ENCODE results near the gene KLF16.

The KLF16 gene

DNA sequence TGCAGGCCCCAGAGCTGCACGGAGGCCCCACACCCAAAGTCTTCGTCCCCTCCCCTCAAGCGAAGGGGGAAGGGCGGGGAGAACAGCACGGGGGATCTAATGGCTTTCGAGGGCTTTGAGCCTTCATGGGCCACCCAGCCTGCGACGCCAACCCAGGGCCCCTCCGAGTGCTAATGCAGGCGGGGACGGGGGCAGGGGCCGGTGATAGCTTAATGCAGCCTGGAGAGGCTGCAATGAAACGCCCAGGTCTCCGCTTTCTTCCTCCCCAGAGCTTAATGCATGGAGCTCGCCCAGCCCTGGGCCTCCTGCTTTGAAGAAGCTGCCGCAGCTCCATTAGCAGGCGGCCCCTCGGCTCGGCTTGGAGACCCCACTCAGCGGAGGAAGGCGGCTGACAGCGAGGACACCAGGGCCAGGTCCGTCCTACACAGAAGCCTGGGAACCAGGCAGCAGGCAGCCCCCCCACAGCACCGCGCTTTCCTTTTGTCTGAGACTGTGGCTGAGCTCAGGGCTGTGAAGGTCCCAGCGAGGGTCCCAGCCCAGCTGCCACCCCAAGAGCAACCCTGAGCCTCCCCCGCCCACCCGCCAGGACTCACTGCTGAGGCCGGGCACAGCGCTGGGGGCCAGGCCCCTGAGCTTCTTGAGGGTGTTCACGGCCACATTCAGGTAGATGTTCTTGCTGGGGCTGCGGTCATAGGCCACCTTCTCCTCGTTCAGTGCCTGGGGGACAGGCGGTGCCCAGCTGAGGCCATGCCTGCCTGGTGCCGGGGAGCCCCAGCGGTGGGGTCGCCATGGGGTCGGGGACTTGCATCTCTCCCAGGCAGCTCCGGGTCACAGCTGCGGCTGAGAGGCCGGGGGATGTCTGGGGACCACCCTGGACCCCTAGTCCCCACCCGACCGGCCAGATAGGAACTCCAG lies 43.8 kb downstream of the KLF16 start:
- no peak for ATAC-seq
- TF ChIP-seq ZC3H10 (CRISPR knock-in tag; IDR thresholded peaks at IDR 0.05) (no peak), ZFP30 (CRISPR knock-in tag; IDR thresholded peaks at IDR 0.05) (no peak), ARNTL (CRISPR knock-in tag; IDR thresholded peaks at IDR 0.05; ENCODE audit: borderline replicate concordance, low read depth) (no peak), ZFP3 (CRISPR knock-in tag; IDR thresholded peaks at IDR 0.05) (no peak), SNAI2 (CRISPR knock-in tag; IDR thresholded peaks at IDR 0.05) (no peak), CSDC2 (CRISPR knock-in tag; IDR thresholded peaks at IDR 0.05) (no peak), TCF4 (CRISPR knock-in tag; IDR thresholded peaks at IDR 0.05; ENCODE audit: borderline replicate concordance) (no peak), GLIS3 (CRISPR knock-in tag; IDR thresholded peaks at IDR 0.05) (no peak), ESRRG (CRISPR knock-in tag; IDR thresholded peaks at IDR 0.05) (no peak), ZNF565 (CRISPR knock-in tag; conservative IDR thresholded peaks at IDR 0.05; ENCODE audit: low read depth) (no peak)
- TF ChIP-seq, protein P1, sequence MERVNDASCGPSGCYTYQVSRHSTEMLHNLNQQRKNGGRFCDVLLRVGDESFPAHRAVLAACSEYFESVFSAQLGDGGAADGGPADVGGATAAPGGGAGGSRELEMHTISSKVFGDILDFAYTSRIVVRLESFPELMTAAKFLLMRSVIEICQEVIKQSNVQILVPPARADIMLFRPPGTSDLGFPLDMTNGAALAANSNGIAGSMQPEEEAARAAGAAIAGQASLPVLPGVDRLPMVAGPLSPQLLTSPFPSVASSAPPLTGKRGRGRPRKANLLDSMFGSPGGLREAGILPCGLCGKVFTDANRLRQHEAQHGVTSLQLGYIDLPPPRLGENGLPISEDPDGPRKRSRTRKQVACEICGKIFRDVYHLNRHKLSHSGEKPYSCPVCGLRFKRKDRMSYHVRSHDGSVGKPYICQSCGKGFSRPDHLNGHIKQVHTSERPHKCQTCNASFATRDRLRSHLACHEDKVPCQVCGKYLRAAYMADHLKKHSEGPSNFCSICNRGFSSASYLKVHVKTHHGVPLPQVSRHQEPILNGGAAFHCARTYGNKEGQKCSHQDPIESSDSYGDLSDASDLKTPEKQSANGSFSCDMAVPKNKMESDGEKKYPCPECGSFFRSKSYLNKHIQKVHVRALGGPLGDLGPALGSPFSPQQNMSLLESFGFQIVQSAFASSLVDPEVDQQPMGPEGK (CRISPR knock-in tag; IDR thresholded peaks at IDR 0.05; ENCODE audit: borderline replicate concordance): no peak
- TF ChIP-seq, protein P2, sequence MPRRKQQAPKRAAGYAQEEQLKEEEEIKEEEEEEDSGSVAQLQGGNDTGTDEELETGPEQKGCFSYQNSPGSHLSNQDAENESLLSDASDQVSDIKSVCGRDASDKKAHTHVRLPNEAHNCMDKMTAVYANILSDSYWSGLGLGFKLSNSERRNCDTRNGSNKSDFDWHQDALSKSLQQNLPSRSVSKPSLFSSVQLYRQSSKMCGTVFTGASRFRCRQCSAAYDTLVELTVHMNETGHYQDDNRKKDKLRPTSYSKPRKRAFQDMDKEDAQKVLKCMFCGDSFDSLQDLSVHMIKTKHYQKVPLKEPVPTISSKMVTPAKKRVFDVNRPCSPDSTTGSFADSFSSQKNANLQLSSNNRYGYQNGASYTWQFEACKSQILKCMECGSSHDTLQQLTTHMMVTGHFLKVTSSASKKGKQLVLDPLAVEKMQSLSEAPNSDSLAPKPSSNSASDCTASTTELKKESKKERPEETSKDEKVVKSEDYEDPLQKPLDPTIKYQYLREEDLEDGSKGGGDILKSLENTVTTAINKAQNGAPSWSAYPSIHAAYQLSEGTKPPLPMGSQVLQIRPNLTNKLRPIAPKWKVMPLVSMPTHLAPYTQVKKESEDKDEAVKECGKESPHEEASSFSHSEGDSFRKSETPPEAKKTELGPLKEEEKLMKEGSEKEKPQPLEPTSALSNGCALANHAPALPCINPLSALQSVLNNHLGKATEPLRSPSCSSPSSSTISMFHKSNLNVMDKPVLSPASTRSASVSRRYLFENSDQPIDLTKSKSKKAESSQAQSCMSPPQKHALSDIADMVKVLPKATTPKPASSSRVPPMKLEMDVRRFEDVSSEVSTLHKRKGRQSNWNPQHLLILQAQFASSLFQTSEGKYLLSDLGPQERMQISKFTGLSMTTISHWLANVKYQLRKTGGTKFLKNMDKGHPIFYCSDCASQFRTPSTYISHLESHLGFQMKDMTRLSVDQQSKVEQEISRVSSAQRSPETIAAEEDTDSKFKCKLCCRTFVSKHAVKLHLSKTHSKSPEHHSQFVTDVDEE (CRISPR knock-in tag; IDR thresholded peaks at IDR 0.05): no peak
- TF ChIP-seq, protein P3, sequence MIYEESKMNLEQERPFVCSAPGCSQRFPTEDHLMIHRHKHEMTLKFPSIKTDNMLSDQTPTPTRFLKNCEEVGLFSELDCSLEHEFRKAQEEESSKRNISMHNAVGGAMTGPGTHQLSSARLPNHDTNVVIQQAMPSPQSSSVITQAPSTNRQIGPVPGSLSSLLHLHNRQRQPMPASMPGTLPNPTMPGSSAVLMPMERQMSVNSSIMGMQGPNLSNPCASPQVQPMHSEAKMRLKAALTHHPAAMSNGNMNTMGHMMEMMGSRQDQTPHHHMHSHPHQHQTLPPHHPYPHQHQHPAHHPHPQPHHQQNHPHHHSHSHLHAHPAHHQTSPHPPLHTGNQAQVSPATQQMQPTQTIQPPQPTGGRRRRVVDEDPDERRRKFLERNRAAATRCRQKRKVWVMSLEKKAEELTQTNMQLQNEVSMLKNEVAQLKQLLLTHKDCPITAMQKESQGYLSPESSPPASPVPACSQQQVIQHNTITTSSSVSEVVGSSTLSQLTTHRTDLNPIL (CRISPR knock-in tag; IDR thresholded peaks at IDR 0.05; ENCODE audit: low read depth): no peak

DNA sequence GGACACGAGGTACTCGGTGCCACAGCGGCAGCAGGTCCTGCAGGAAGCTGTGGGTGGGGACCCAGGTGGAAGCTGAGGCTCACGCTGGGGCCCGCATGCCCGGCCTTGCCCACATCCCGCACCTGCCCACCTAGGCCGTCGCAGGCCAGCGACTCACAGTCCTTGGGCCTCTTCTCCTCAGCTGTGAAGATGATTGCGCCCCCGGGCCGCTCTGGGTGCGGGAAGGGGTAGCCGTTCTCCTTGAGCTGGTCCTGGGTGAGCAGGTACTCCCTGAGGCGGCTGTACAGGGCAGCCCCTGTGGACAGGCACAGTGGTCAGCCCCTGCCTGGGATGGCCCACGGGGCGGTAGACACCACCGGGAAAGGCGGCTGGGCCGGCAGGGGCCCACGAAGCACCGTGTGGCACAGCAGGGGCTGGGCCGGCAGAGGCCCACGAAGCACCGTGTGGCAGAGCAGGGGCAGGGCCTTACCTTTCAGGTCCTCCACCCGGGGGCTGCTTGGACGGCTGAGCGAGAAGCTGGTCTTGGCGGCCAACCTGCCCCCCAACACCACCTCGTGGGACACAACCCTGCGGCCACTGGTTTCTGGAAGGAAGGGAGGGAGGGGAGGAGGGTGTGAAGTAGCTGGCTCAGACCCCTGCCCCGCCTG lies 44.7 kb downstream of the KLF16 start:
- TF ChIP-seq ZFP30 (CRISPR knock-in tag; IDR thresholded peaks at IDR 0.05): no peak
- no peak for TF ChIP-seq ZNF8 (CRISPR knock-in tag; IDR thresholded peaks at IDR 0.05)
- no peak for TF ChIP-seq OSR1 (CRISPR knock-in tag; IDR thresholded peaks at IDR 0.05)
- TF ChIP-seq GLIS3 (CRISPR knock-in tag; IDR thresholded peaks at IDR 0.05): no peak
- TF ChIP-seq PPARA (CRISPR knock-in tag; IDR thresholded peaks at IDR 0.05; ENCODE audit: borderline replicate concordance): no peak
- TF ChIP-seq, protein P4, sequence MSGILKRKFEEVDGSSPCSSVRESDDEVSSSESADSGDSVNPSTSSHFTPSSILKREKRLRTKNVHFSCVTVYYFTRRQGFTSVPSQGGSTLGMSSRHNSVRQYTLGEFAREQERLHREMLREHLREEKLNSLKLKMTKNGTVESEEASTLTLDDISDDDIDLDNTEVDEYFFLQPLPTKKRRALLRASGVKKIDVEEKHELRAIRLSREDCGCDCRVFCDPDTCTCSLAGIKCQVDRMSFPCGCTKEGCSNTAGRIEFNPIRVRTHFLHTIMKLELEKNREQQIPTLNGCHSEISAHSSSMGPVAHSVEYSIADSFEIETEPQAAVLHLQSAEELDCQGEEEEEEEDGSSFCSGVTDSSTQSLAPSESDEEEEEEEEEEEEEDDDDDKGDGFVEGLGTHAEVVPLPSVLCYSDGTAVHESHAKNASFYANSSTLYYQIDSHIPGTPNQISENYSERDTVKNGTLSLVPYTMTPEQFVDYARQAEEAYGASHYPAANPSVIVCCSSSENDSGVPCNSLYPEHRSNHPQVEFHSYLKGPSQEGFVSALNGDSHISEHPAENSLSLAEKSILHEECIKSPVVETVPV (CRISPR knock-in tag; IDR thresholded peaks at IDR 0.05): no peak
- TF ChIP-seq ARNTL (CRISPR knock-in tag; IDR thresholded peaks at IDR 0.05; ENCODE audit: borderline replicate concordance, low read depth): no peak
- TF ChIP-seq, protein P1 (CRISPR knock-in tag; IDR thresholded peaks at IDR 0.05; ENCODE audit: borderline replicate concordance): no peak
- no peak for TF ChIP-seq ISL1 (CRISPR knock-in tag; IDR thresholded peaks at IDR 0.05)
- TF ChIP-seq, protein P5, sequence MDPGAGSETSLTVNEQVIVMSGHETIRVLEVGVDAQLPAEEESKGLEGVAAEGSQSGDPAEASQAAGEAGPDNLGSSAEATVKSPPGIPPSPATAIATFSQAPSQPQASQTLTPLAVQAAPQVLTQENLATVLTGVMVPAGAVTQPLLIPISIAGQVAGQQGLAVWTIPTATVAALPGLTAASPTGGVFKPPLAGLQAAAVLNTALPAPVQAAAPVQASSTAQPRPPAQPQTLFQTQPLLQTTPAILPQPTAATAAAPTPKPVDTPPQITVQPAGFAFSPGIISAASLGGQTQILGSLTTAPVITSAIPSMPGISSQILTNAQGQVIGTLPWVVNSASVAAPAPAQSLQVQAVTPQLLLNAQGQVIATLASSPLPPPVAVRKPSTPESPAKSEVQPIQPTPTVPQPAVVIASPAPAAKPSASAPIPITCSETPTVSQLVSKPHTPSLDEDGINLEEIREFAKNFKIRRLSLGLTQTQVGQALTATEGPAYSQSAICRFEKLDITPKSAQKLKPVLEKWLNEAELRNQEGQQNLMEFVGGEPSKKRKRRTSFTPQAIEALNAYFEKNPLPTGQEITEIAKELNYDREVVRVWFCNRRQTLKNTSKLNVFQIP (CRISPR knock-in tag; IDR thresholded peaks at IDR 0.05; ENCODE audit: borderline replicate concordance, low read depth): no peak
- no peak for ATAC-seq
